ENCODE data around the gene CEP164. TPM values are rescaled to one million over a fixed set of nuclear protein-coding genes. Genes with fewer than 3 reads are reported as not detected.

The CEP164 gene
- polyA plus RNA-seq, 3 donors: 4.3 to 32.1 (median 8.0) TPM

GRCh38 chr11:117295438-117296137, 32.1 kb upstream of the CEP164 start:
- Mint-ChIP-seq H3K27ac (no peak overlapping the region), H3K27me3 (ENCODE audit: low read depth in 3 of 3) (peaks cover 0 to 6% (median 4%) of the 10 kb centered on the region in 3 donors), H3K4me3 (no peak overlapping the region), H3K4me1 (peaks cover 9% of the 10 kb centered on the region), H3K9me3 (no peaks in the 10 kb centered on the region), H3K36me3 (peaks cover 27 to 38% of the 10 kb centered on the region in 2 donors)
- Histone ChIP-seq H3K9ac (ENCODE audit: insufficient read depth, low read length, poor library complexity, severe bottlenecking) (no peak overlapping the region), H3K4me2 (replicated peaks; ENCODE audit: extremely low read depth, low read length, poor library complexity, severe bottlenecking) (no peak overlapping the region), H3K4me1 (ENCODE audit: control insufficient read depth in 1 of 2, insufficient read depth in 2 of 2, low read length in 2 of 2) (no peaks in the 10 kb centered on the region), H3K4me3 (replicated peaks in 1 of 3; ENCODE audit: low read depth in 2 of 3, low read length in 3 of 3) (no peak overlapping the region), H3K27ac (ENCODE audit: low read depth in 1 of 2, low read length in 2 of 2) (no peak overlapping the region), H3K9me3 (replicated peaks in 1 of 2; ENCODE audit: control insufficient read depth in 1 of 2, insufficient read depth in 1 of 2, low read length in 2 of 2) (no peaks in the 10 kb centered on the region), H2AFZ (ENCODE audit: insufficient read depth, low read depth, low read length, poor library complexity, severe bottlenecking) (no peak overlapping the region), H3K79me2 (ENCODE audit: insufficient read depth, low read length) (no peaks in the 10 kb centered on the region), H3K27me3 (ENCODE audit: control insufficient read depth in 2 of 2, insufficient read depth in 2 of 2, low read length in 2 of 2) (no peaks in the 10 kb centered on the region), H3K36me3 (replicated peaks in 1 of 2; ENCODE audit: control insufficient read depth in 1 of 2, insufficient read depth in 2 of 2, low read length in 2 of 2) (peaks cover 11 to 22% of the 10 kb centered on the region in 2 donors), H4K20me1 (ENCODE audit: insufficient read depth, low read length) (no peaks in the 10 kb centered on the region)
- intact Hi-C loops (cut with micrococcal nuclease): no loop called here
- no peak for DNase-seq
- WGBS (ENCODE audit: insufficient coverage): 100% methylated on average over 3 of the region's 9 CpGs
- no peak for TF ChIP-seq CTCF (IDR thresholded peaks at IDR 0.05)

- Histone ChIP-seq H3K27me3 (ENCODE audit: control insufficient read depth in 2 of 2, insufficient read depth in 2 of 2, low read length in 2 of 2) (no peaks in the 10 kb centered on the region), H3K9ac (ENCODE audit: insufficient read depth, low read length, poor library complexity, severe bottlenecking) (no peak overlapping the region), H3K27ac (ENCODE audit: low read depth in 1 of 2, low read length in 2 of 2) (no peak overlapping the region), H3K4me2 (replicated peaks; ENCODE audit: extremely low read depth, low read length, poor library complexity, severe bottlenecking) (no peak overlapping the region), H2AFZ (ENCODE audit: insufficient read depth, low read depth, low read length, poor library complexity, severe bottlenecking) (no peak overlapping the region), H3K79me2 (ENCODE audit: insufficient read depth, low read length) (no peaks in the 10 kb centered on the region), H3K36me3 (replicated peaks in 1 of 2; ENCODE audit: control insufficient read depth in 1 of 2, insufficient read depth in 2 of 2, low read length in 2 of 2) (peaks cover 11 to 17% of the 10 kb centered on the region in 2 donors), H3K4me1 (ENCODE audit: control insufficient read depth in 1 of 2, insufficient read depth in 2 of 2, low read length in 2 of 2) (no peaks in the 10 kb centered on the region), H3K9me3 (replicated peaks in 1 of 2; ENCODE audit: control insufficient read depth in 1 of 2, insufficient read depth in 1 of 2, low read length in 2 of 2) (no peaks in the 10 kb centered on the region), H4K20me1 (ENCODE audit: insufficient read depth, low read length) (no peaks in the 10 kb centered on the region), H3K4me3 (replicated peaks in 1 of 3; ENCODE audit: low read depth in 2 of 3, low read length in 3 of 3) (no peak overlapping the region)
- no peak overlapping the region for H3K27ac Mint-ChIP-seq
- DNase-seq: no peak
- intact Hi-C loops (cut with micrococcal nuclease): no loop called here
- no peak for TF ChIP-seq CTCF (IDR thresholded peaks at IDR 0.05)
- peaks cover 3% of the 10 kb centered on the region for H3K4me1 Mint-ChIP-seq
- peaks cover 0 to 6% (median 4%) of the 10 kb centered on the region in 3 donors for H3K27me3 Mint-ChIP-seq (ENCODE audit: low read depth in 3 of 3)
- H3K4me3 Mint-ChIP-seq: no peak overlapping the region
- WGBS (ENCODE audit: insufficient coverage): 82% methylated on average over 3 of the region's 6 CpGs
- H3K9me3 Mint-ChIP-seq: no peaks in the 10 kb centered on the region
- H3K36me3 Mint-ChIP-seq: peaks cover 18 to 26% of the 10 kb centered on the region in 2 donors
These were observed 30.8 kb upstream of the CEP164 start for GRCh38 chr11:117296881-117297280.
